GM12878 (cell line): ENCODE measurements around the gene PSMG3. TPM values are rescaled to one million over a fixed set of nuclear protein-coding genes. Genes with fewer than 3 reads are reported as not detected.
A peak's percentile ranks its signal among the peaks of the same experiment; 100 is the strongest.

Experiments
- ATAC-seq: fragments of 200-7000 bp; cut with Tn5 transposase; 3 replicates; pipeline ENCODE4 v1.9.1; 2020; ENCODE audit warnings: mild to moderate bottlenecking, moderate library complexity
- BruUV-seq: library from RNA; stranded (reverse); fragments of 400-500 nt; replicated peaks from 2 replicates; lab custom pipeline; 2021; lab: Mats Ljungman, UMichigan
- CTCF ChIA-PET: fragments of 300-600 bp; sonication (Branson Sonifier 250); formaldehyde crosslinking; extraction: SDS; loops from one replicate; lab custom pipeline; 2021; ENCODE audit warnings: inconsistent platforms; lab: Yijun Ruan, JAX
- POLR2A ChIA-PET: fragments of 350-600 bp; formaldehyde crosslinking; extraction: SDS; loops from one replicate; lab custom pipeline; 2021; ENCODE audit warnings: inconsistent platforms; lab: Charles Lee
- RAD21 ChIA-PET: fragments of 300-600 bp; sonication (Branson Sonifier 250); formaldehyde crosslinking; loops from one replicate; lab custom pipeline; 2023; ENCODE audit warnings: antibody characterized with exemption; ENCODE audit not compliant: unreplicated experiment; lab: Charles Lee
- SMC1A ChIA-PET: fragments of 300-600 bp; sonication (Branson Sonifier 250); formaldehyde crosslinking; loops from one replicate; lab custom pipeline; 2023; ENCODE audit not compliant: unreplicated experiment, uncharacterized antibody; lab: Charles Lee
- DNase-seq: peaks from one replicate; pipeline ENCODE4 v3.0.0-alpha.2; 2011; ENCODE audit warnings: low read depth, low spot score
- FAIRE-seq: peaks from 3 replicates; lab custom pipeline; 2011; peaks lifted over from hg19 to GRCh38; lab: Jason Lieb, UNC
- H2AFZ ChIP-seq: 2 replicates; pipeline ENCODE4 v1.6.0; 2011; ENCODE audit warnings: low read depth, low read length, control low read depth; ENCODE audit not compliant: control insufficient read depth
- H3K27ac ChIP-seq: 2 replicates; pipeline ENCODE4 v1.5.1; 2011; ENCODE audit warnings: control low read depth; ENCODE audit not compliant: control insufficient read depth, insufficient read depth
- H3K27me3 ChIP-seq, 2 experiments: replicated peaks in 1 of 2; 2 replicates each; pipeline versions ENCODE4 v1.6.0 to v1.6.1; 2011; ENCODE audit warnings: low read length in 1 of 2; ENCODE audit not compliant: control insufficient read depth in 2 of 2, insufficient read depth in 2 of 2
- H3K36me3 ChIP-seq, 2 experiments: 2 replicates each; pipeline ENCODE4 v1.5.1; 2011; ENCODE audit warnings: low read length in 1 of 2; ENCODE audit not compliant: control insufficient read depth in 2 of 2, insufficient read depth in 2 of 2
- H3K4me1 ChIP-seq: 2 replicates; pipeline ENCODE4 v1.6.1; 2011; ENCODE audit warnings: mild to moderate bottlenecking, low read length, moderate library complexity, mixed read lengths; ENCODE audit not compliant: control insufficient read depth, insufficient read depth
- H3K4me2 ChIP-seq: 2 replicates; pipeline ENCODE4 v1.6.0; 2011; ENCODE audit warnings: control low read depth; ENCODE audit not compliant: control insufficient read depth, insufficient read depth
- H3K4me3 ChIP-seq: fragments of 200-600 bp; sonication (generic); 2 replicates; pipeline ENCODE4 v1.5.1; 2016
- H3K79me2 ChIP-seq: 2 replicates; pipeline ENCODE4 v1.6.0; 2011; ENCODE audit warnings: low read length; ENCODE audit not compliant: control insufficient read depth, insufficient read depth
- H3K9ac ChIP-seq: 2 replicates; pipeline ENCODE4 v1.8.0; 2011; ENCODE audit warnings: low read length, control low read depth, mixed read lengths; ENCODE audit not compliant: control insufficient read depth, insufficient read depth
- H3K9me3 ChIP-seq: replicated peaks from 3 replicates; pipeline ENCODE4 v1.5.1; 2011; ENCODE audit warnings: mild to moderate bottlenecking, low read length; ENCODE audit not compliant: control insufficient read depth, insufficient read depth
- H4K20me1 ChIP-seq: 2 replicates; pipeline ENCODE4 v1.6.0; 2011; ENCODE audit not compliant: control insufficient read depth, insufficient read depth
- WGBS: methylation state at CpG from one replicate; pipeline ENCODE4 v1.1.6; 2016; ENCODE audit warnings: low lambda C conversion rate; ENCODE audit not compliant: insufficient replicate concordance, insufficient coverage; ENCODE audit errors: missing lambda C conversion rate; 5-methylcytosine and 5-hydroxymethylcytosine counted together
- in situ Hi-C: fragments of 300-500 bp; cut with MboI; formaldehyde crosslinking; loops from 9 replicates; pipeline ENCODE4 v1.14.3; 2018; ENCODE audit warnings: mixed read lengths
- intact Hi-C: fragments of 100-400 bp; cut with micrococcal nuclease; formaldehyde crosslinking; loops from one replicate; pipeline ENCODE4 v1.14.2; 2022; ENCODE audit not compliant: unreplicated experiment
- polyA plus RNA-seq, 11 experiments: library from polyadenylated mRNA; depleted of rRNA in 4 of 11; unstranded in 6 of 11; stranded (reverse) in 5 of 11; fragments of >200 nt; fragmentation: Nextera tagmentation in 4 of 11; fragmentation: Illumina TruSeq in 1 of 11; extraction: Ambion mirVana in 4 of 11; extraction: Trizol in 1 of 11; gene quantifications; 1 replicate in 1 of 11; 2 replicates in 10 of 11; pipeline versions ENCODE4 v1.2.1 to v1.2.3, GENCODE V29; 2011 to 2016; ENCODE audit warnings: inconsistent platforms in 2 of 11, missing spikeins in 2 of 11, low read depth in 1 of 11
- total RNA-seq, 4 experiments: library from RNA; depleted of rRNA in 3 of 4; stranded (reverse); fragments of >200 nt in 3 of 4; fragmentation: Illumina TruSeq in 1 of 4; extraction: Trizol in 1 of 4; gene quantifications; 2 replicates each; pipeline versions ENCODE4 v1.2.1 to v1.2.3, GENCODE V29; 2013 to 2021
- TF ChIP-seq, protein P1 (sequence below): fragments of 450-650 bp; IDR thresholded peaks from 2 replicates; pipeline ENCODE4 v1.6.1; 2014; ENCODE audit warnings: mild to moderate bottlenecking
- TF ChIP-seq, protein P2 (sequence below), 3 experiments: IDR thresholded peaks in 2 of 3; conservative IDR thresholded peaks in 1 of 3; 2 replicates each; pipeline ENCODE4 v1.5.1; 2011; ENCODE audit warnings: low read depth in 3 of 3, low read length in 3 of 3, mild to moderate bottlenecking in 3 of 3, control low read depth in 2 of 3, moderate library complexity in 2 of 3, inconsistent platforms in 1 of 3, mixed read lengths in 1 of 3; ENCODE audit not compliant: control insufficient read depth in 2 of 3, insufficient read depth in 1 of 3; ENCODE audit errors: extremely low read depth in 1 of 3

Gene PSMG3
- total and polyA plus RNA-seq, 10 of the 15 experiments (the other 5 are each of a cell fraction or from before 2014, with no cell fraction given) = 23.9 to 115 (median 60.6) TPM

DNA sequence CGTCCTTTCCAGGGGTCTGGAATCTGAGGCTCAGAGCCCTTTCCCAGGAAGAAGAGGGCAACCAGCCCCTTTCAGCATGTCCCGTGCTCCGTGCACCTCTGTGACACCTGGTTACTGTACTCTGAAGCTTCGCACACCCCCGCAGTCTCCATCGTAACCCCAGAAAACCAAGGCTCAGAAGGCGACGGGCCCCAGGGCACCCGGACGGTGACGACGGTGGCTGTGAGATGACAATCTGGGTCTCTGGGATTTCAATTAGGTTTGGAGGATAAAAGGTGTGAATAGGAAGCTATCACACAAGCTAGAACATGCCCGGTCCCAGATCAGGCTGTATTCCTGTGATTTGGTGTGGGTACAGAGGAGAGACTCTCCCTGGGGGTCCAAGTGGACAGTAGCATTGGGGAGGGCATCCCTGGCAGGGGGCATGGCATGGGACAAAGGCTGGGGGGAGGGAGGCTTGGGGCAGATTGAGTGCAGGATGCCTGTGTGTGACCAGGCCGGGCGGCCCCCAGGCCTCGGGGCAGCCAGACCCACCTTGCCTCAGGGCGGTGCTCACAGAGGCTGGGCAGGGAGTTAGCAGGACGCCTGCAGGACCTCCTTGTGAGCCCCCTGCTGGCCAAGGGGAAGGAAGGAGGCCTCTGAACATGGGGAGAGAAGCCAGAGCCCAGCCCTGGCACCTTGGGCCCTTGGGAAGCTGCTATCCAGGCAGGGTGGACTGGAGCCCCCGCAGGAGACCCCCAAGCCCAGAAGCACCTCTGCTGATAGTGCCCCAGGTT is 23.4 kb upstream of the PSMG3 start:
- H3K36me3 ChIP-seq = no peaks in the 10 kb centered on the region
- H3K4me1 ChIP-seq = no peaks in the 10 kb centered on the region
- FAIRE-seq (no peak), DNase-seq (no peak), ATAC-seq (peak; percentile 53; the same call in 2 of the 3 replicates)
- H3K27me3 ChIP-seq = peaks cover 0 to 3% of the 10 kb centered on the region in 2 experiments; a peak in 2 of 4 replicates
- no TSS peak for BruUV-seq
- H3K4me2 ChIP-seq = no peak overlapping the region
- no peaks in the 10 kb centered on the region for H3K79me2 ChIP-seq
- intact Hi-C loops (no loop called here), in situ Hi-C loops (no loop called here)
- no peak overlapping the region for H3K9ac ChIP-seq
- no peak overlapping the region for H3K4me3 ChIP-seq
- ChIA-PET POLR2A (no interaction called here), SMC1A (no interaction called here), RAD21 (no interaction called here), CTCF (interaction anchor here (1.1 to 1.4 kb wide), 2 partner anchors 18 to 754 kb away, joined by 3 read pairs; no protein-coding TSS in a partner anchor)
- no peak overlapping the region for H3K27ac ChIP-seq
- H2AFZ ChIP-seq = no peak overlapping the region
- TF ChIP-seq, protein P1, sequence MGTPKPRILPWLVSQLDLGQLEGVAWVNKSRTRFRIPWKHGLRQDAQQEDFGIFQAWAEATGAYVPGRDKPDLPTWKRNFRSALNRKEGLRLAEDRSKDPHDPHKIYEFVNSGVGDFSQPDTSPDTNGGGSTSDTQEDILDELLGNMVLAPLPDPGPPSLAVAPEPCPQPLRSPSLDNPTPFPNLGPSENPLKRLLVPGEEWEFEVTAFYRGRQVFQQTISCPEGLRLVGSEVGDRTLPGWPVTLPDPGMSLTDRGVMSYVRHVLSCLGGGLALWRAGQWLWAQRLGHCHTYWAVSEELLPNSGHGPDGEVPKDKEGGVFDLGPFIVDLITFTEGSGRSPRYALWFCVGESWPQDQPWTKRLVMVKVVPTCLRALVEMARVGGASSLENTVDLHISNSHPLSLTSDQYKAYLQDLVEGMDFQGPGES = no peak
- TF ChIP-seq, protein P2, sequence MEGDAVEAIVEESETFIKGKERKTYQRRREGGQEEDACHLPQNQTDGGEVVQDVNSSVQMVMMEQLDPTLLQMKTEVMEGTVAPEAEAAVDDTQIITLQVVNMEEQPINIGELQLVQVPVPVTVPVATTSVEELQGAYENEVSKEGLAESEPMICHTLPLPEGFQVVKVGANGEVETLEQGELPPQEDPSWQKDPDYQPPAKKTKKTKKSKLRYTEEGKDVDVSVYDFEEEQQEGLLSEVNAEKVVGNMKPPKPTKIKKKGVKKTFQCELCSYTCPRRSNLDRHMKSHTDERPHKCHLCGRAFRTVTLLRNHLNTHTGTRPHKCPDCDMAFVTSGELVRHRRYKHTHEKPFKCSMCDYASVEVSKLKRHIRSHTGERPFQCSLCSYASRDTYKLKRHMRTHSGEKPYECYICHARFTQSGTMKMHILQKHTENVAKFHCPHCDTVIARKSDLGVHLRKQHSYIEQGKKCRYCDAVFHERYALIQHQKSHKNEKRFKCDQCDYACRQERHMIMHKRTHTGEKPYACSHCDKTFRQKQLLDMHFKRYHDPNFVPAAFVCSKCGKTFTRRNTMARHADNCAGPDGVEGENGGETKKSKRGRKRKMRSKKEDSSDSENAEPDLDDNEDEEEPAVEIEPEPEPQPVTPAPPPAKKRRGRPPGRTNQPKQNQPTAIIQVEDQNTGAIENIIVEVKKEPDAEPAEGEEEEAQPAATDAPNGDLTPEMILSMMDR (IDR thresholded peaks at IDR 0.05 in 2 of 3, conservative IDR thresholded peaks at IDR 0.05 in 1 of 3; ENCODE audit: control insufficient read depth in 2 of 3, extremely low read depth in 1 of 3, insufficient read depth in 1 of 3, low read depth in 3 of 3, low read length in 3 of 3) = peak in 2 of 3 experiments; percentile 8 to 36; a peak in 2 of 6 replicates
- 51% methylated on average over 19 of the region's 19 CpGs for WGBS
- H4K20me1 ChIP-seq = no peaks in the 10 kb centered on the region
- peaks cover 2% of the 10 kb centered on the region; the same call in 1 of the 3 replicates for H3K9me3 ChIP-seq
